NCI-H146 treated with DMSO at 0.1 percent for 48 hours (cell line): ENCODE data around the gene CACNB3.
A peak's percentile ranks its signal among the peaks of the same experiment; 100 is the strongest.
"Not testable (repeated sequence)": the region's sequence is repeated elsewhere in the genome, so short reads cannot be mapped to it uniquely, and the experiment has no call there.

ENCODE experiments used
- DNase-seq: peaks from one replicate; lab custom pipeline; 2025; ENCODE audit not compliant: unreplicated experiment; lab: John Stamatoyannopoulos, UW

CACNB3 gene

GRCh38 chr12:48852734-48853688 is 34.7 kb downstream of the CACNB3 start:
- DNase-seq = peak; percentile 78

GRCh38 chr12:48854488-48854887 is 36.2 kb downstream of the CACNB3 start:
- no peak for DNase-seq

- DNase-seq = not testable (repeated sequence)
Measured at GRCh38 chr12:48854932-48855331, 36.6 kb downstream of the CACNB3 start.

GRCh38 chr12:48856379-48856778 is 38.1 kb downstream of the CACNB3 start:
- DNase-seq = no peak

- no peak for DNase-seq
Measured at GRCh38 chr12:48857278-48857994, 39.1 kb downstream of the CACNB3 start.

- no peak for DNase-seq
Measured at GRCh38 chr12:48858043-48858442, 39.7 kb downstream of the CACNB3 start.

GRCh38 chr12:48859607-48860006 is 41.3 kb downstream of the CACNB3 start:
- DNase-seq = no peak

GRCh38 chr12:48860236-48860635 is 41.9 kb downstream of the CACNB3 start:
- DNase-seq = not testable (repeated sequence)

GRCh38 chr12:48861111-48861510 is 42.8 kb downstream of the CACNB3 start:
- no peak for DNase-seq

- no peak for DNase-seq
Measured at GRCh38 chr12:48862760-48863159, 44.5 kb downstream of the CACNB3 start.

- DNase-seq = no peak
Measured at GRCh38 chr12:48863291-48863690, 45.0 kb downstream of the CACNB3 start.

GRCh38 chr12:48865281-48866051 is 47.2 kb downstream of the CACNB3 start, which contains the start of gene RND1:
TSS of gene RND1 (minus strand) at chr12:48865870. CDS start at chr12:48865767, 103 bp downstream.
- peak; percentile 91 for DNase-seq

- no peak for DNase-seq
Measured at GRCh38 chr12:48866052-48866711, 47.9 kb downstream of the CACNB3 start.

GRCh38 chr12:48868451-48868850 is 50.2 kb downstream of the CACNB3 start:
- no peak for DNase-seq

- no peak for DNase-seq
Measured at GRCh38 chr12:48869191-48869590, 50.9 kb downstream of the CACNB3 start.

GRCh38 chr12:48873096-48873495 is 54.8 kb downstream of the CACNB3 start:
- no peak for DNase-seq

- DNase-seq = not testable (repeated sequence)
Measured at GRCh38 chr12:48873534-48873933, 55.2 kb downstream of the CACNB3 start.

- no peak for DNase-seq
Measured at GRCh38 chr12:48875944-48876515, 57.7 kb downstream of the CACNB3 start.
